ENCODE measurements around the gene CATSPERZ. TPM values are rescaled to one million over a fixed set of nuclear protein-coding genes. Genes with fewer than 3 reads are reported as not detected.

Gene CATSPERZ
- total RNA-seq, 2 donors from 2014 or later = not detected

DNA sequence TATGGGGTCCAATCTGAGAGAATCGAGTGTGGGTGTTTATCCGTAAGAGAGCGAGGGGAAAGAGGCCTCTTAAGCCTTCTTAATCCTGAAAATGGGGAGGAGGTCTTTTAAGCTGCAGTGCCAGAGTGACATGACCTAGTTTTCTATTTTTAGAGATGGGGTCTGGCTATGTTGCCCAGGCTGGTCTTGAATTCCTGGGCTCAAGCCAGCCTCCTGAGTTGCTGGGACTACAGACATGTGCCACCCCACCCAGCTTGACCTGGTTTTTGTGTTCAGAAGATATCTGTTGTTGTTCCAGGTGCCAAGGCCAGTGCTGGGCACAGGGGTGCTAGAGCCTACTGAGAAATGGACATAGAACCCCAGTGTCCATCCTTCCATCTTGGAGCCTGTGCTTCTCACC lies 17.1 kb upstream of the CATSPERZ start:
- DNase-seq = no peak
- Mint-ChIP-seq H3K36me3 (ENCODE audit: low read depth) (peaks cover 22% of the 10 kb centered on the region), H3K27me3 (ENCODE audit: insufficient read depth) (no peaks in the 10 kb centered on the region), H3K9me3 (no peaks in the 10 kb centered on the region), H3K27ac (no peak overlapping the region), H3K4me3 (peak overlapping the region; percentile 69), H3K4me1 (peaks cover 4% of the 10 kb centered on the region)
- Histone ChIP-seq H3K27ac (ENCODE audit: low read depth, low read length) (no peak overlapping the region), H3K4me1 (ENCODE audit: control insufficient read depth, insufficient read depth, low read length) (no peaks in the 10 kb centered on the region), H3K27me3 (ENCODE audit: control insufficient read depth, insufficient read depth, low read length, poor library complexity, severe bottlenecking) (no peaks in the 10 kb centered on the region), H3K4me3 (ENCODE audit: low read length) (no peak overlapping the region), H3K9me3 (ENCODE audit: control insufficient read depth, low read length) (no peaks in the 10 kb centered on the region), H3K36me3 (ENCODE audit: control insufficient read depth, insufficient read depth, low read length) (peaks cover 13% of the 10 kb centered on the region), H3K9ac (ENCODE audit: extremely low read depth, low read length, poor library complexity, severe bottlenecking) (no peak overlapping the region)
- 94 to 97% methylated on average over 3 of the region's 3 CpGs for WGBS, 2 experiments (ENCODE audit: insufficient coverage in 1 of 2, insufficient read length in 1 of 2)
- TF ChIP-seq, protein P1, sequence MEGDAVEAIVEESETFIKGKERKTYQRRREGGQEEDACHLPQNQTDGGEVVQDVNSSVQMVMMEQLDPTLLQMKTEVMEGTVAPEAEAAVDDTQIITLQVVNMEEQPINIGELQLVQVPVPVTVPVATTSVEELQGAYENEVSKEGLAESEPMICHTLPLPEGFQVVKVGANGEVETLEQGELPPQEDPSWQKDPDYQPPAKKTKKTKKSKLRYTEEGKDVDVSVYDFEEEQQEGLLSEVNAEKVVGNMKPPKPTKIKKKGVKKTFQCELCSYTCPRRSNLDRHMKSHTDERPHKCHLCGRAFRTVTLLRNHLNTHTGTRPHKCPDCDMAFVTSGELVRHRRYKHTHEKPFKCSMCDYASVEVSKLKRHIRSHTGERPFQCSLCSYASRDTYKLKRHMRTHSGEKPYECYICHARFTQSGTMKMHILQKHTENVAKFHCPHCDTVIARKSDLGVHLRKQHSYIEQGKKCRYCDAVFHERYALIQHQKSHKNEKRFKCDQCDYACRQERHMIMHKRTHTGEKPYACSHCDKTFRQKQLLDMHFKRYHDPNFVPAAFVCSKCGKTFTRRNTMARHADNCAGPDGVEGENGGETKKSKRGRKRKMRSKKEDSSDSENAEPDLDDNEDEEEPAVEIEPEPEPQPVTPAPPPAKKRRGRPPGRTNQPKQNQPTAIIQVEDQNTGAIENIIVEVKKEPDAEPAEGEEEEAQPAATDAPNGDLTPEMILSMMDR (conservative IDR thresholded peaks at IDR 0.05) = no peak

DNA sequence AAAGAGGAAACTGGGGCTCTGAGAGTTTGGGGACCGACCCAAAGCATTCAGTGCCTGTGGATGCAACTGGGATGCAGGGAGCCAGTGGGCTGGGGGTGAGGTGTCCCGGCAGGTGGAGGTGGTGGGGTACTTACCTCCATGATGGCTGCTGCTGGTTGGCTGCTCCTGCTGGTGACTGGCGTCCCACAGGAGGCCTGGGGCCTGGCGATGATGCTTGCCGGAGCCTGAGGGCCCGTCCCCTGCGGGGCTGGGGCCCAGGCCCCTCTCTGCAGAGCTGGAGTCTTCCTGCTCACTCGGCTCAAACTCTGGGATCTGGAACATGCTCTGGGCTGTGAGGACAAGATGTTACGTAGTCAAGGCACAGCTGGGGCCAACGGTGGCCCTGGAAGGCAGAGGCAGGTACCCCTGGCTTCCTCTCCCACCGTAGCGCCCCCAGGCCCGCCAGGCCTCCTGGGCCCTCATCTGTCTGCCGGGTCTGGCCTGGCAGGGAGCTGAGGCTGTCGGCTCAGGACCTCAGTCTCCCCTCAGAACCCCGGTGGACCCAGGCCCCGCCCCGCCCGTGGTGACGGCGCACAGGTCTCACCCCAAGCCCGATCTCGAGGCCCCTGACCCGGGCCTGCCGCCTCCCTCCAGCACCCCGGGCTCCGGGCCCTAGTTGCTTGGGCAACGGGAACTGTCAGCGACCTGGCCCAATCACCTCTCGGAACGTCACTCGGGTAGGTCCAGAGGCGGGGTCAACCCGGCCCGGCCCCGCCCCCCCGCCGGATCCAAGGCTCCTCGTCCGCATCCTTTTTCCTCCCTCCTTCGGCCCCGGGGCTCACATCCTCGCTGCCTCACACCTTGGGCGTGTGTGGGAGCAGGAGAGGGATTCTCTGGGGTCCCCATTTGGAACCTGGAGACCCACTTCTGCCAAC lies 15.9 kb upstream of the CATSPERZ start, which contains the start of gene BAD:
TSS of gene BAD (minus strand) at position 618 of the 914 bp plus-strand sequence. CDS start at position 321, 297 bp downstream.
- H3K27me3 Mint-ChIP-seq (ENCODE audit: insufficient read depth) = peaks cover 8% of the 10 kb centered on the region
- Histone ChIP-seq H3K4me3 (ENCODE audit: low read length) (peak within 1 kb of the TSS; percentile 84), H3K4me1 (ENCODE audit: control insufficient read depth, insufficient read depth, low read length) (no peaks in the 10 kb centered on the region), H3K27me3 (ENCODE audit: control insufficient read depth, insufficient read depth, low read length, poor library complexity, severe bottlenecking) (peaks cover under 1% of the 10 kb centered on the region), H3K9ac (ENCODE audit: extremely low read depth, low read length, poor library complexity, severe bottlenecking) (peak within 1 kb of the TSS; percentile 77), H3K9me3 (ENCODE audit: control insufficient read depth, low read length) (no peaks in the 10 kb centered on the region), H3K36me3 (ENCODE audit: control insufficient read depth, insufficient read depth, low read length) (peaks cover 10% of the 10 kb centered on the region), H3K27ac (ENCODE audit: low read depth, low read length) (peak within 1 kb of the TSS; percentile 9)
- H3K36me3 Mint-ChIP-seq (ENCODE audit: low read depth) = peaks cover 18% of the 10 kb centered on the region
- 10 to 14% methylated on average over 21 to 44 of the region's 44 CpGs for WGBS, 2 experiments (ENCODE audit: insufficient coverage in 1 of 2, insufficient read length in 1 of 2)
- TF ChIP-seq, protein P1 (conservative IDR thresholded peaks at IDR 0.05) = no peak
- peak; percentile 99 for DNase-seq
- H3K27ac Mint-ChIP-seq = peak within 1 kb of the TSS; percentile 87
- H3K4me3 Mint-ChIP-seq = peak within 1 kb of the TSS; percentile 69
- H3K4me1 Mint-ChIP-seq = peaks cover 4% of the 10 kb centered on the region
- H3K9me3 Mint-ChIP-seq = no peaks in the 10 kb centered on the region

DNA sequence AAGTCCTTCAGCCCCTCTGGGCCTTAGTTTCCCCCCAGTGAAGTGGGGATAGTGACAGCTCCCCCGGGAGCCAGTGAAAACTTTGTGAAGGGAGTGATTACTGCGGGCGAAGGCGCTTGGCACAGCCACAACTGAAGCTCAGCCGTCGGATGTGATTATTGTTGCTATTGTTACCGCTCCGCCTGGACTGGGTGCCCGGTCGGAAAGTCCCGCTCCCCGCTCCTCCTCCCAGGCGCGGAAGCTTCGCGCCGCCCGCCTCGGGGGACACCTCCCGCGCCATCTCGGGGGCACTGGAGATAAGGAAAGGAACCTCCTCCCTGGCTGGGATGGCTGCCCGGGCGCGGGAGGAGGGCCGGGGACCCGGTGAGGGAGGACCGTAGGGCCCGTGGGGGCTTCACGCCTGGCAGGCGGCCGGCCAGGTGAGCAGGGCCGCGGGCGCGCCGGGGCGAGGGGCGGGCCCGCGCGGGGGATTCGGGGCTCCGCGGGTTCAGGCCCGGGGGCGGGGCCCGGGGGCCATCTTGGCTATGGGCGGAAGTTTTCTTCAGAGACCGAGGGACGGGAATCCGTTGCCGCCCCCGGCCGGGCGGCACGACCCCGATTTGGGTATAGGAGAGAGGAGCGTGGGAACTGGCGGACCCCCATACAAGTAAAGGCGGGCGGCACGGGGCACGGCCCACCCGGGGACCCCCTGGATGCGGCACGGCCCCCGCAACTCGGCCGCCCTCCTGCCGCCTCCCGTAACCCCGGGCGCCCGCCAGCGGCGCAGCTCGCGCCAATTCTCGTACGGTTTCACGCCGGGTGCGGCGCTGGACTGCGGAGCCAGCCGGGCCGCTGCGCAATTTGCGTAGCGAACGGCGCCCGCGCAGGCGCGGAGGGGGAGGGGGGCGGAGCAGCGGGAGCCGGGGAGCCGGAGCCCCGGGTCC lies 14.9 kb upstream of the CATSPERZ start, which contains the start of gene GPR137:
TSS of gene GPR137 (plus strand) at position 887 of the 923 bp plus-strand sequence. CDS start 677 bp downstream, outside the sequence.
- peak within 1 kb of the TSS; percentile 69 for H3K4me3 Mint-ChIP-seq
- Histone ChIP-seq H3K36me3 (ENCODE audit: control insufficient read depth, insufficient read depth, low read length) (peaks cover 10% of the 10 kb centered on the region), H3K9me3 (ENCODE audit: control insufficient read depth, low read length) (no peaks in the 10 kb centered on the region), H3K4me1 (ENCODE audit: control insufficient read depth, insufficient read depth, low read length) (no peaks in the 10 kb centered on the region), H3K27ac (ENCODE audit: low read depth, low read length) (peak within 1 kb of the TSS; percentile 9), H3K27me3 (ENCODE audit: control insufficient read depth, insufficient read depth, low read length, poor library complexity, severe bottlenecking) (peaks cover 10% of the 10 kb centered on the region), H3K9ac (ENCODE audit: extremely low read depth, low read length, poor library complexity, severe bottlenecking) (peak within 1 kb of the TSS; percentile 28), H3K4me3 (ENCODE audit: low read length) (peak within 1 kb of the TSS; percentile 84)
- peak; percentile 92 for DNase-seq
- peaks cover 4% of the 10 kb centered on the region for H3K4me1 Mint-ChIP-seq
- WGBS, 2 experiments (ENCODE audit: insufficient coverage in 1 of 2, insufficient read length in 1 of 2) = 0% methylated on average over 22 to 100 of the region's 102 CpGs
- H3K27me3 Mint-ChIP-seq (ENCODE audit: insufficient read depth) = peaks cover 17% of the 10 kb centered on the region
- peak within 1 kb of the TSS; percentile 87 for H3K27ac Mint-ChIP-seq
- H3K9me3 Mint-ChIP-seq = no peaks in the 10 kb centered on the region
- H3K36me3 Mint-ChIP-seq (ENCODE audit: low read depth) = peaks cover 19% of the 10 kb centered on the region
- TF ChIP-seq, protein P1 (conservative IDR thresholded peaks at IDR 0.05) = no peak

Data from endodermal cell (in vitro differentiated cells).